ENCODE measurements around the gene RPRD1B.

The RPRD1B gene

GRCh38 chr20:38033330-38034107 is at the start of gene RPRD1B, which contains the start of gene TTI1:
Gene RPRD1B (plus strand): TSS chr20:38033746. CDS start chr20:38033948, 202 bp downstream.
Gene TTI1 (minus strand): TSS chr20:38033456. CDS start chr20:38013816, 19,640 bp downstream.
- peak within 1 kb of the TSS; percentile 97 for H3K4me3 ChIP-seq (replicated peaks; ENCODE audit: low read depth, low read length)

DNA sequence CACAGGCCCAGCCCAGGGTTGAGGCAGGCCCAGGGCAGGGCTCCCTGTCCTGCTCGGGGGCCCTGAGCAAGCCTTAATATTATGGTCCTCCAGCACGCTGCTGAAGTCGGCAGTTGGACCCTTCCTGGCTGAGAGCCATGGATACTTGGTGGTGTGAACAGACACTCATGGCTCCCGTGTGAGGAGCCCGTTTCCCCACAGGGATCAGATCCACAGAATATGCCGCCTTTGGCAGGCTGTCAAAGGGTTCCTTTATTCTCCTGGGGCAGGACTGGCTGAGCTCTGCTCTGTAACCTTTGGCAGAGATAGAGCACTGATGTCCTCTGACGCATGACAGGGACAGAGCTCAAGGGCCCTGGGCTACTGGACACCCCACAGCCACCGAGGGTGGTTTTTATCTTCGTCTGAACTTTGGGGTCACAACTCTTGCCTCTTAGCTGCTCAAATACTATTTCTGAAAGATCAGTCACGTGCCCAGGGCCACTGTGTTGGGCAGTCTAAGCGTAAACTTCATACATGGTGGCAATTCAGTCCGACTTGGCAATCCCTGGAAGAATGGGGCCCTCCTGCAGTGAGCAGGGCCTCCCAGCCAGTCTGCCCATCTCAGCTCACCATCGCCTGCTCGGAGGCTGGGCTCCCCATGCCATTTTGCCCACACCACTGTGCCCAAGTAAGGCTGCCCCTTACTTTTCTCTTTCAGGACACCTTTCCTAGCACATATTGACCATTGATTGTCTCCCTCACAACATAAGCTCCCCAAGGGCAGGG is 49.3 kb upstream of the RPRD1B start:
- Histone ChIP-seq H3K4me3 (replicated peaks; ENCODE audit: low read depth, low read length) (no peak overlapping the region), H3K36me3 (ENCODE audit: control insufficient read depth, insufficient read depth, low read length) (peaks cover 8% of the 10 kb centered on the region), H3K27me3 (replicated peaks; ENCODE audit: control insufficient read depth, insufficient read depth, low read length) (no peaks in the 10 kb centered on the region)
- TF ChIP-seq, protein P1, sequence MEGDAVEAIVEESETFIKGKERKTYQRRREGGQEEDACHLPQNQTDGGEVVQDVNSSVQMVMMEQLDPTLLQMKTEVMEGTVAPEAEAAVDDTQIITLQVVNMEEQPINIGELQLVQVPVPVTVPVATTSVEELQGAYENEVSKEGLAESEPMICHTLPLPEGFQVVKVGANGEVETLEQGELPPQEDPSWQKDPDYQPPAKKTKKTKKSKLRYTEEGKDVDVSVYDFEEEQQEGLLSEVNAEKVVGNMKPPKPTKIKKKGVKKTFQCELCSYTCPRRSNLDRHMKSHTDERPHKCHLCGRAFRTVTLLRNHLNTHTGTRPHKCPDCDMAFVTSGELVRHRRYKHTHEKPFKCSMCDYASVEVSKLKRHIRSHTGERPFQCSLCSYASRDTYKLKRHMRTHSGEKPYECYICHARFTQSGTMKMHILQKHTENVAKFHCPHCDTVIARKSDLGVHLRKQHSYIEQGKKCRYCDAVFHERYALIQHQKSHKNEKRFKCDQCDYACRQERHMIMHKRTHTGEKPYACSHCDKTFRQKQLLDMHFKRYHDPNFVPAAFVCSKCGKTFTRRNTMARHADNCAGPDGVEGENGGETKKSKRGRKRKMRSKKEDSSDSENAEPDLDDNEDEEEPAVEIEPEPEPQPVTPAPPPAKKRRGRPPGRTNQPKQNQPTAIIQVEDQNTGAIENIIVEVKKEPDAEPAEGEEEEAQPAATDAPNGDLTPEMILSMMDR (IDR thresholded peaks at IDR 0.05; ENCODE audit: insufficient read depth, low read length, poor library complexity, severe bottlenecking): no peak
- DNase-seq (ENCODE audit: extremely low read depth, insufficient read length): no peak

More at GRCh38 chr20:38033330-38034107, at the start of gene RPRD1B, which contains the start of gene TTI1:
- Histone ChIP-seq H3K27me3 (replicated peaks; ENCODE audit: control insufficient read depth, insufficient read depth, low read length) (no peaks in the 10 kb centered on the region), H3K36me3 (ENCODE audit: control insufficient read depth, insufficient read depth, low read length) (peaks cover 4% of the 10 kb centered on the region)
- TF ChIP-seq, protein P1 (IDR thresholded peaks at IDR 0.05; ENCODE audit: insufficient read depth, low read length, poor library complexity, severe bottlenecking): peak; percentile 7
- peak; percentile 91 for DNase-seq (ENCODE audit: extremely low read depth, insufficient read length)

- H3K36me3 ChIP-seq (ENCODE audit: control insufficient read depth, insufficient read depth, low read length): peaks cover 8% of the 10 kb centered on the region
- H3K4me3 ChIP-seq (replicated peaks; ENCODE audit: low read depth, low read length): no peak overlapping the region
- TF ChIP-seq, protein P1 (IDR thresholded peaks at IDR 0.05; ENCODE audit: insufficient read depth, low read length, poor library complexity, severe bottlenecking): no peak
These were observed 47.3 kb upstream of the RPRD1B start for GRCh38 chr20:37986044-37986858.

DNA sequence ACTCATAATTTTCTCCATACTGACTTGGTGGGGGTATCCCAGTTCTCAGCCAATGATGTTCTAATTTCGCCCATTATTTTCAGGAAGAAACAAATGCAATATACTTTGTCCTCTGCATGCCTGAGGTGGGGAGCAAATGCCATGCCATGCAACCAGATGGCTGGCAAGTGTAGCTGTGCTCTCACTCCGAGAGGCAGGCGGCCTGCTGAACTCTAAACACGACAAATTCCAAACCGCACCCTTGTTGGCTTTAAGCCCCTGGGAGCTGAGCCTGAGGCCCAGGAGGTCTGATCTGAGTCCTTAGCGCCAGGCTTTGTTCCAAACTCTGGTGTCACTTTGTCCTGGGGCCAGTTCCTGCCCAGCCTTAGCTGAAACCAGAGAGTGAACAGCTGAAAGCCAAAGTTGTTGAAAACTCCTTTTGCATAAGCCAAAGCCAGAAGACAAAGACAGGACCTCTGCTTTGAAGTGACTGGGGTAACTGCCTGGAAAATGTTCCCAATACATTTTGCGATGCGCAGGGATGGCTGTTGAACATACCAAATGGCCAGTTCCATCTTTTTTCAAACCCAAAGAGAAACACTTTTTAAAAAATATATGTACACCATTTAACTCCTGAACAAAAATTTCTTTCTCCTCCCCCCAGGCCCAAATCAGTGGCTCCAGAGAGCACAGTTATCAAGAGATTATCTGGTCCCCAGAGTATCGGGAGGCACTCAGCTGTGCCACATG is 46.5 kb upstream of the RPRD1B start:
- Histone ChIP-seq H3K27me3 (replicated peaks; ENCODE audit: control insufficient read depth, insufficient read depth, low read length) (no peaks in the 10 kb centered on the region), H3K4me3 (replicated peaks; ENCODE audit: low read depth, low read length) (no peak overlapping the region), H3K36me3 (ENCODE audit: control insufficient read depth, insufficient read depth, low read length) (peaks cover 8% of the 10 kb centered on the region)
- TF ChIP-seq, protein P1 (IDR thresholded peaks at IDR 0.05; ENCODE audit: insufficient read depth, low read length, poor library complexity, severe bottlenecking): no peak
- DNase-seq (ENCODE audit: extremely low read depth, insufficient read length): no peak

More at GRCh38 chr20:37986044-37986858, 47.3 kb upstream of the RPRD1B start:
- no peaks in the 10 kb centered on the region for H3K27me3 ChIP-seq (replicated peaks; ENCODE audit: control insufficient read depth, insufficient read depth, low read length)
- DNase-seq (ENCODE audit: extremely low read depth, insufficient read length): no peak

Measured in GM06990 (cell line).